HG03135 (cell line): Measurements from ENCODE around the gene MC4R.
"Not testable (repeated sequence)": the region's sequence is repeated elsewhere in the genome, so short reads cannot be mapped to it uniquely, and the experiment has no call there.

ENCODE experiments used
- ATAC-seq: cut with Tn5 transposase; IDR thresholded peaks from one replicate; pipeline ENCODE4 v1.9.1; 2021; ENCODE audit warnings: mild to moderate bottlenecking, moderate library complexity; ENCODE audit not compliant: unreplicated experiment

The MC4R gene

GRCh38 chr18:60372596-60372995 is at the start of gene MC4R:
Gene MC4R, minus strand, starts transcription at chr18:60372775. Its CDS starts 426 bp downstream, at chr18:60372349.
- no peak for ATAC-seq

- ATAC-seq: not testable (repeated sequence)
Measured at GRCh38 chr18:60422306-60422705, 49.7 kb upstream of the MC4R start.

DNA sequence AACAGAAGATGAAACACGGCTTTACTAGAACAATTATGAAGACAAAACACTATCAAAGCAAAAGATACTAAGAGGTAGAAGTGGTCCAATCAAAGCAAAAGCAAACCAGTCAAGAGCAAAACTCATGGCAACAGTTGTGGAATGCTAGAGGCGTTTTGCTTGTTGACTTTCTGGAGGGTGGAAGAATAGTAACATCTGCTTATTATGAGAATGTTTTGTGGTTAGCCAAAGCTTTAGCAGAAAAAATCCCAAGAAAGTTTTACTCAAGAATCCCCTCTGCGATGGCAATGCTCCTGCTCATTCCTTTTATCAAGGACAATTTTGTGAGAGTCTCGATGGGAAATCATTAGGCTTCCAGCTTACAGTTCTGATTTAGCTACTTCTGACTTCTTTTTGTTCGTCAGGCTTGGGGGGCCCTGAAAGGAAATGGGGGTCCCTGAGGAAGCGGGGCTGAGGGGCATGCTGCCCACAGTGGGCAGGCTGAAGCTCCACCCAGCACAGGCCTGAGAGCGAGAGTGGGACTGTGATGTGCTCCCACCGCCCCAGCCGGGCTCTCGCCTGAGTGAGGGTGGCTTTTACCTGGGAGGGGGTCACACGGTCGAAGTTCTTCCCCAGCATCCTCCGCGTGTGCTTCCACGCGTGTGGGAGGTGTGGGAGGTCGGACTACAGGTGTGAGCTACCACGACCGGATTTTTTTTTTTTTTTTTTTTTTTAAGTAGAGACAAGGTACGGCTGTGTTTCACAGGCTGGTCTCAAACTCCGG is 49.0 kb upstream of the MC4R start:
- ATAC-seq: no peak

- no peak for ATAC-seq
Measured at GRCh38 chr18:60417946-60418345, 45.4 kb upstream of the MC4R start.

GRCh38 chr18:60413944-60414547 is 41.5 kb upstream of the MC4R start:
- ATAC-seq: no peak

DNA sequence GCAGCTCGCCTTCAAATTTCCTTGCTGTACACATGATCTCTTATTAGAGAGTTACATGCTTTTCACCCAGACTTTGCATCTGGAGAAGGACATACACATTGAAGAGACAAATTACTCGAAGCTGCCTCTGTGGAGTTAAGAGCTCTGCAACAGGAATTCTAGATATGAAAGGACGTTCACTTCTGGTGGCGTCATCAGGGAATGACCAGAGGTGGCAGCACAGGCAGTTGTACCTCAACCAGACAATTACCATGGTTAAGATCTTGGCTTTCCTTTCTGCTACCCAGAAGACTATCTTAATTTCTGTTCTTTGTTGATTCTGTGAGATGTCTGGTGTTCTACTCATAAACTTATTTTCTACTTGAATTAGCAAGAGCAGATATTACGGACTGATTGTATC is 39.1 kb upstream of the MC4R start:
- no peak for ATAC-seq

DNA sequence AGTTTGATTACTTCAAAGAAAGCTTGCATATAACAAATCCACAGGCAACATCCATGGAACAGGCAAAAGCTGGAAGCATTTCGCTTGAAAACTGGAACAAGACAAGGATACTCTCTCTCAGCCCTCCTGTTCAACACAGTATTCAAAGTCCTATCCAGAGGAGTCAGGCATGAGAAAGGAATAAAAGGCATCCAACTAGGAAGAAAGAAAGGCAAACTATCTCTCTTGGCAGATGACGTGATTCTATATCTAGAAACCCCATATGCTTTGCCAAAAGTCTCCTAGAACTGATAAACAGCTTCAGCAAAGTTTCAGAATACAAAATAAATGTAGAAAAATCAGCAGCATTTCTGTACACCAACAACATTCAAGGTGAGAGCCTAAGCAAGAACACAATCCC is 34.1 kb upstream of the MC4R start:
- no peak for ATAC-seq

DNA sequence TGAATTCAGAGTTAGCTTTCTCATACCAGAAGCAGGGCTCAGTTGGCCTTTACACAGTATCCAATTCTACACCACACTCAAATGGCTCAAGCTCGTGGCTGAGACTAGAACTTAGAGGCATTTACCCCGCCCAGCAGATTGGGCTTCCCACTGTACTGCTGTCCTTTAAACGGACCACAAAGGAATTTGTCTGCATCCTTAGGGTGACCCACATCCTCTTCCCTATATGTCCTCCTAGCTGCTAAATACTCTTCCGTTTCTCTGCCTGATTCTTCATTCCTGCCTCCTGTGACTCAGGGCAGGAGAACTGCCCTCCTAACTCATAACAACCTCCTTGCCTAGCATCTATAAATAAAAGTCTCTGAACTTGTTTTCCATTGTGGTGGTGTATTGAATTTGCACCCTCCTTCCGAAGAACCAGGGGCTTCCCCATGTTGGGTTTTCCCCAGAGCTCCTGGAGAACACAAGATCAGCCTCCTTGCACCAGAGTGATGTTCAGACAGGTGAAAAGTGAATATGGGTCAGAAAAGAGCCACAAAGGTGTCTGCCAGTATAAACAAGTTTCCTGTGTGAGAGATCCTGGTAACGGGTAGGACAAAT is 32.0 kb upstream of the MC4R start:
- no peak for ATAC-seq

- no peak for ATAC-seq
Measured at GRCh38 chr18:60401346-60401745, 28.8 kb upstream of the MC4R start.

GRCh38 chr18:60391571-60392226 is 19.1 kb upstream of the MC4R start:
- no peak for ATAC-seq

- no peak for ATAC-seq
Measured at GRCh38 chr18:60389314-60389713, 16.7 kb upstream of the MC4R start.

GRCh38 chr18:60385693-60386092 is 13.1 kb upstream of the MC4R start:
- no peak for ATAC-seq

GRCh38 chr18:60383893-60384292 is 11.3 kb upstream of the MC4R start:
- no peak for ATAC-seq

- ATAC-seq: no peak
Measured at GRCh38 chr18:60377778-60378469, 5.3 kb upstream of the MC4R start.

DNA sequence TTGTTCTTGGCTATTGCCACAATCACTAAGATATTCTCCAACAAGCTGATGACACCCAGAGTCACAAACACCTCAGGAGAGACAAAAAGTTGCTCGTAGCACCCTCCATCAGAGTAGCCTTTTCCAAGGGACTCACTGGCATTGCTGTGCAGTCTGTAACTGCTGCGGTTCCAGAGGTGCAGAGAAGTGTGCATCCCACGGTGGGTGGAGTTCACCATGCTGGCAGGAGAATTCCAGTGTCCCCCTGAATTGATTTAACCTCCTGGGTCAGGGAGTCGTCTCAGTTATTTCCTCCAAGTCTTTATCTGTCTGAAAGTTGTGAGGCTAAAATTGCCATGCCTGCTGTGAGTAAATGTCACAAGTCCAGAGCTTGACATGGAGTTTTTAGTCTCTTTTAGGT is 443 bp downstream of the MC4R start:
- ATAC-seq: no peak

GRCh38 chr18:60358516-60358915 is 14.1 kb downstream of the MC4R start:
- ATAC-seq: no peak

- ATAC-seq: no peak
Measured at GRCh38 chr18:60350941-60351340, 21.6 kb downstream of the MC4R start.

- ATAC-seq: no peak
Measured at GRCh38 chr18:60350150-60350549, 22.4 kb downstream of the MC4R start.

GRCh38 chr18:60347526-60348045 is 25.0 kb downstream of the MC4R start:
- ATAC-seq: no peak

GRCh38 chr18:60339018-60339417 is 33.6 kb downstream of the MC4R start:
- no peak for ATAC-seq

DNA sequence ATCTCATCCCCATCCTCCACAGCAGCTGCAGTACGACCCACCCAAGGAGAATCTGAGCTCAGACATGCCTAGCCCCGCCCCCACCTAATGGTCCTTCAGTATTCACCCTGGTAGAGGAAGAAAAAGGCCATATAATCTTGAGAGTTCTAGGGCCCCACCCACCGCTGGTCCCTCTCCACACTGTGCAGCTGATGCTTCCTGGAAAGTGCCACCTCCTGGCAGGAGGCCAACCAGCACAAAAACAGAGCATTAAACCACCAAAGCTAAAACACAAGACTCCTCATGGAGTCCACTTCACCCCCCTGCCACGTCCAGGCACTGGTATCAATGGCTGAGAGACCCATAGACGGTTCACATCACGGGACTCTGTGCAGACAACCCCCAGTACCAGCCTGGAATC is 40.7 kb downstream of the MC4R start:
- ATAC-seq: no peak
